Measurements from ENCODE around the gene ST14.

ST14 gene

DNA sequence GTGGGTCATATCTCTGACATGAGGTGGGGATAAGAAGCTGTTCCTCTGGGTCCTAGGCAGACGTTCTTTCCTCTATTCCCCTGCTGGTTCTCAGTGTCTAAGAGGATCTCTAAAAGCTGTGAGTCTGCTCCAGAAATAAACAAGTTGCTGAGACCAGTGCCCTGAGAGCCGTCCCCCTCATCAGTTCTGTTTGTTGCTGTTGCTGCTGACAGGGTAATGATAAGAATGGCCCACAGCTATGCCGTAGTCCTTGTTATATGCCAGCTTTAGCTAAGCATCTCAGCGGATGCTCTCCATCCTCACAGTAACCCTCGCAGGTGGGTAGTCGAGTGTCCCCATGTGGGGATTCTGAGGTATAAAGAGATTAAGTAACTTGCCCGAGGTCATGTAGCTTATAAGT is 23.5 kb upstream of the ST14 start:
- no peak for DNase-seq (ENCODE audit: low read depth)

DNA sequence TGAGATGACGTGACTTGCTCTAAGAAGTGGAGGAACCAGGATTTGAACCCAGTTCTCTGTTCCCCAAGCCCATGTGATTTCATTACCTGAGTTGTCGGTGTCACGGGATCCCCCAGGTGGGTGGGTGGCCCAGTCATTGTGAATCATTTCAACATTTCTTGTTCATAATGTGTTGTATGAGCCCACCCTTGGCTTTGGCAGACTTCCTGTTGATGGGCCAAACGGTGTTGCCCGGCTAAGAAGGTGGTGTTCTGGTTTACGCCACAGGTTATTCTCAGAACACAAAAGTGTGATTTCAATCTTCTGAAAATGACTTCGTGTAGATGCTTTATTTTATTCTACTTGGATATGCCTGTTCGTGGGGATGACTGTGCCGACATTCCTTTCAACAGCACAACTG is 21.6 kb upstream of the ST14 start:
- DNase-seq (ENCODE audit: low read depth): no peak

DNA sequence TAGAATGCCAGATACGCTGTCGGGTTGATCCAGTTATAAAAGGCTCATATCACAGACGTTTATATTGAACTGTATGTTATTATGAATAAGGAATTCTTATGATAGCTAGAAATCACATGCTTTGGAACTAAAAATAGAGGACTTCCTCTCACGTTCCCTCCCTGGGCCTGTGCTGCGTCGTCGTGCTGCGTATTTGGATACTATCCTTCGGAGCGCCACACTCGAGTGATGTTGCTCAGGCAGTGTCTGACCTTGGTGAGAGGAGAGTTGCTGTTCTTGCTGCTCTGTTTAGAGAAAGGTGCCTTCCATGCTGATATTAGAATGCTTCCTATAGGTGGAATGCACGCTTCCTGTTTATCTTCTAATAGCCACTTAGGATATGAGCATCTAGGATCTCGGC is 20.2 kb upstream of the ST14 start:
- DNase-seq (ENCODE audit: low read depth): no peak

DNA sequence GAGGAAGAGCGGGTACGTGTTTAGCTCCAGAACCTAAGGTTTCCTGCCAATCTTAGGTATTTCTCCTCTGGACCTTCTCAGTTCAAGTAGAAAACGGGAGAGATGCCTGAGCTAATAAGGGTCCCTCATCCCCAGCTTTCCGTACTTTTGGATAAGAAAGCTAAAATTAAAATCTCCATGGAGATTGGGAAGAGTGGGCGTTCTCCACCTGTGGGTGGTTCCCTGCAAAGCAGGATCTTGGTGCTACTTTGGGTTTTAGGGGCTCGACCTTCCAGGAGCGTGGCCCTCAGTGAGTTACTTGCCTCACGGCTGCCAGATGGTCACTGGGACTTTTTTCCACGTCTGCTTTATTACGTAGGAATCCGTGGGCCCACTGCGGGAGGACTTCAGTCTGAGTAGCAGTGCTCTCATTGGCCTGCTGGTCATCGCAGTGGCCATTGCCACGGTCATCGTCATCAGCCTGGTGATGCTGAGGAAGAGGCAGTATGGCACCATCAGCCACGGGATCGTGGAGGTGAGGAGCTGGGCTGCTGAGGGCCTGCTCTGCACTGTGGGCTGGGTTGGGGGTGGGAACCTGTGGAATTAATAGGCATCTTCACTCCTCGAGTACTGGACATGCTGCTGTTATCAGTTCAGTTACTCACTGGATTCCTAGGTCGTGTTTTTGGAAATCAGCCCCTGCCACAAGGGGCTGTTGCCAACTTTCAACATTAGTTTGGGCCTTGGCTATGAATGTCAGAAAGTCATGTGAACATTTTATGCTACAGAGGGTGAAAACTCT is 17.8 kb upstream of the ST14 start:
- no peak for DNase-seq (ENCODE audit: low read depth)

DNA sequence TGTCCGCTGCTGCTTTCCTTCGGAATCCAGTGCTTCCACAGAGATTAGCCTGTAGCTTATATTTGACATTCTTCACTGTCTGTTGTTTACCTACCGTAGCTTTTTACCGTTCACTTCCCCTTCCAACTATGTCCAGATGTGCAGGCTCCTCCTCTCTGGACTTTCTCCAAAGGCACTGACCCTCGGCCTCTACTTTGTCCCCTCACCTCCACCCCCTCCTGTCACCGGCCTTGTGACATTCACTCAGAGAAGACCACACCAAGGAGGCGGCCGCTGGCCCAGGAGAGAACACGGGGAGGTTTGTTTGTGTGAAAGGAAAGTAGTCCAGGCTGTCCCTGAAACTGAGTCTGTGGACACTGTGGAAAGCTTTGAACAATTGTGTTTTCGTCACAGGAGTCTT is 15.4 kb upstream of the ST14 start:
- DNase-seq (ENCODE audit: low read depth): no peak

DNA sequence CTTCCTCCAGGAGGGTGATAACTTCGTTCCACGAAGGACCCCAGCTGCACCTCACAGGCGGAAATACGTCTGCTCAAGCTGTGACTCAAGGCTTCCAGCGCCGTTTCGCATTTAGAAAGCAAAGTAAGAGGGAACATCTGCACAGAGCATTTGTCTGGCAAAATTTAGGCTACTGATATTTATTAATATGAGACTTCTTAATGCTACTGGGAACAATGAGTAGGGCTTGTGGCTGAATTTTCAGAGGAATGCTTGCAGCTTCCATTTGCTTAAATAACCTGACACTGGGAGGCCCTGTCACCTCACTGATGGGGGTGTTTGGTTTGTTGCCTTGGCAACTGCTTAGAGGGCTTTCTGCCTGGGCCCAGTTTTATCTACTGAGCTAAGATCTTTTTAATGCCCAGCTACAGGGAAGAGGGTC is 14.7 kb upstream of the ST14 start:
- DNase-seq (ENCODE audit: low read depth): no peak

DNA sequence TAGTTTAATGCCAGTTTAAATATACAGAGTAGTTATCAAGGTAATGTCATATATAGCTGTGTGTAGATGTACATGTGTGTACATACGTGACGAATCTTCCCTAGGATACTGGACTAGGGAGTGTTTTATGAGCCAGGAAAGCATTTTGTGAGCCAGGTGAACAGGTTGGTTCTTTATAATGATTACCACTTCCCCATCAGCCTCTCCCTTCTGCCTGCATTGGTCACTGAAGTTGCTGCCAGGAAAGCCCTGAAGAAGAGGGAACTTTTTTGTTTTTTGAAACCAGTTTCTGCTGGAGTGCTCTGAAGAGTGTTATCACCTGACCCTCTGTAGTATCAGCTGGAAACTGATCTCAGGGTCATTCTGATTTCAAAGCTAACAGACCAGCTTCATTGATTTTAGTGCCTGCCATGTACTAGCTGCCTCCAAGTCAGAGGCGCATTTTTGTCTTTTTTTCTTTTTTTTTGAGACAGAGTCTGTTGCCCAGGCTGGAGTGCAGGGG is 14.2 kb upstream of the ST14 start:
- no peak for DNase-seq (ENCODE audit: low read depth)

DNA sequence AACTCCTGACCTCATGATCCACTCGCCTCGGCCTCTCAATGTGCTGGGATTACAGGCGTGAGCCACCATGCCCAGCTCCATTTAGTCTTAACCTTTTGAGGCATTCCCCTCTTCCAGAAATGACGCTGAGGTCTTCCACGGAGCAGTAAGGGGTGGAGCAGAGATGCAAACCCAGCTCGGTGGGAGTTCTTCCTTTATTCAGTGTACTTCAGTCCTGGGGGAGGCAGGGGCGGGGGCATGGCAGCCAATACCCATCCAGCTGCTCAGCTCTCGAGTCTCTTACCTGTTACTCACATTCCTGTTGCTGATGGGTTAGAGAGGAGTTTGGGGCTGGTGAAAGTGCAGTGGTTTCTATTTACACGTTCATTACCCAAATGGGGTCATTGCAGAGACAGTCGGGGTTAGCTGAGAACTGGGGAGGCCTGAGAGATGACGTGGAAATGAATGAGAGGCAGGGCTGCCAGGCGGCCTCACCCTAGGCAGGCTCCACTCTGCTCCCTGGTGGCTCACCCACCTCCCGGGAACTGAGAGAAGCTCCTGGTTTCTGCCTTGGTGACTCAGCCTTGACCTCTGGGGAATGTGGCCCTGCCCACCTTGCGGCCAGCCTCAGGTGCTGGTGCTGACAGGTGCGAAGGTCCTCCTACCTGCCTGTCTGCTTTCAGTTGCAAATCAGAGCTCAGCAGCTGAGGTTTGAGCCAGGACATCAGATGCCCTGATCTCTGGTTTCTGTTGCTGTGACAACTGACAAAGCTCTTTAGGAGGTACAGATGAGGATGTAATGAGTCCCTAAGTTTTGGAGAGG is 13.4 kb upstream of the ST14 start:
- no peak for DNase-seq (ENCODE audit: low read depth)

DNA sequence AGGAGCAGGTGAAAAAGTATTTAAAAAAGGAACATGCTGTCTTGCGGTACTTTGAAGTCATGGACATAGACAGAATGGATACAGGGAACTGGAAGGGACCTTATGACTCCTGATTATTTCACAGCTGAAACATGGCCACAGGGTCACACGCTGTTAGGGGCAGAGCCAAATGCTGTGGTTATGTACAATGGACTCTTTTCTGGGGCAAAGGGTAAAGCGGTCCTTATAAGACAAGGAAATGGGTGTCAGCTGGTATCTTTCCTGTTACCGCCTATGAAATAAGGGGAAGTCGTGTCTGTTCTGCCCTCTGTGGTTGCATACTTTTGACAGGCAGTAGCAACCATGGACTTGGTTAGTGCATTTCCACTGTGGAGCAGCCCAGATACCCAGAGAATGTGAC is 12.8 kb upstream of the ST14 start:
- DNase-seq (ENCODE audit: low read depth): no peak

DNA sequence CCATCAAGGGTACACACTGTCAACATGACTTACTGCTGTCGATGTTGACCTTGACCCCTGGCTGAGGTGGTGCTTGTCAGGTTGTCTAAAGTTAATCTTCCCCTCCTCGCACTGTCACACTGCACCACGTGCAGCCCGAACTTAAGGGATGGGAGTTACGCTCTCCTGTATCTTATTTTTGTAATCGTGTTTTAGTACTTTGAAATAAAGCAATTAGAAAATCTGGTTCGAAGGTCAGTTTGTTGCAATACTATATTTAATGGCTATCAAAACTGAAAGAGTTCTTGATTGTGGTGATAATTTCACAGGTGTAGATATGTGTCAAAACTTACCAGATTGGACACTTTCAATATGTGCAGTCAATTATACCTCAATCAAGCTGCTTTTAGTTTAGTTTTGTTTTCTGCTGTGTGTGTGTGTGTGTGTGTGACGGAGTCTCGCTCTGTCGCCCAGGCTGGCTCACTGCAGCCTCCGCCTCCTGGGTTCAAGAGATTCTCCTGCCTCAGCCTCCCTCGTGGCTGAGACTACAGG is 10.7 kb upstream of the ST14 start:
- no peak for DNase-seq (ENCODE audit: low read depth)

DNA sequence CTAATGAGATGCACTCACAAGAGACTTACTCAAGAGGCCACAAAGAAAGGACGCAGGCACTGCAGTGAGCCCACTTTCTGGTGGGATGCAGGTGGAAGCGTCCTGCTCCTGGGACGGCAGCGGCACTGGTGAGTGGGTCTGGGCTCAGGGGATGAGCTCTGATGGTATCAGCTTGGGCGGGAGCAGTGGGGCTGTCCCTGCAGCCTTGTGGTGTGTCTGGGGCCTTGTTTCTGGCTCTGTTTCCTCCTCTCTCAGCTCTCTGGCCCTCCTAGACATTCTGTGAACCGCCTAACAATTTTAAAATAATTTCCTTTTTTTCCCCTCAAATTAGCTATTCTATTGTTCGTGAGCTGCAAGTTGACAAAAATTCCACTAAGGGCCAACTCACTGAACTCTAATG is 8.8 kb upstream of the ST14 start:
- no peak for DNase-seq (ENCODE audit: low read depth)

DNA sequence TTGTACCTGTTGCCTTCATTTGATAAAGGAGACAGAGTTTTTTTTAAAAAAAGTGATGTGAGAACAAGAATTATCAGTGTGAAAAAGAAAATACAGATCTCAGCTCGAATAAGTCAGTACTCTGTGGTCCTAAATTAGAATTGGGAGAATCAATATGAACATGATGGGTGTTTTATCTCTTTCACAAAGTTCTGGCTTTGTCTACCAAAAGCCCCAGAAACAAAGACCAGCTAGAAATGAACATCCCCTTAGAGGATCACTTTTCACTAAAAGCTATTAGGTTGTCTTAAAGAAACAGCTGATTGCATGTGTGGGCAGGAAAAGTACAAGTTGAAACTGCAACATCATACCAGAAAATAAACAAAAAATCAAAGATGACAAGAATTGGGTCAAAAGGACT is 8.4 kb upstream of the ST14 start:
- no peak for DNase-seq (ENCODE audit: low read depth)

DNA sequence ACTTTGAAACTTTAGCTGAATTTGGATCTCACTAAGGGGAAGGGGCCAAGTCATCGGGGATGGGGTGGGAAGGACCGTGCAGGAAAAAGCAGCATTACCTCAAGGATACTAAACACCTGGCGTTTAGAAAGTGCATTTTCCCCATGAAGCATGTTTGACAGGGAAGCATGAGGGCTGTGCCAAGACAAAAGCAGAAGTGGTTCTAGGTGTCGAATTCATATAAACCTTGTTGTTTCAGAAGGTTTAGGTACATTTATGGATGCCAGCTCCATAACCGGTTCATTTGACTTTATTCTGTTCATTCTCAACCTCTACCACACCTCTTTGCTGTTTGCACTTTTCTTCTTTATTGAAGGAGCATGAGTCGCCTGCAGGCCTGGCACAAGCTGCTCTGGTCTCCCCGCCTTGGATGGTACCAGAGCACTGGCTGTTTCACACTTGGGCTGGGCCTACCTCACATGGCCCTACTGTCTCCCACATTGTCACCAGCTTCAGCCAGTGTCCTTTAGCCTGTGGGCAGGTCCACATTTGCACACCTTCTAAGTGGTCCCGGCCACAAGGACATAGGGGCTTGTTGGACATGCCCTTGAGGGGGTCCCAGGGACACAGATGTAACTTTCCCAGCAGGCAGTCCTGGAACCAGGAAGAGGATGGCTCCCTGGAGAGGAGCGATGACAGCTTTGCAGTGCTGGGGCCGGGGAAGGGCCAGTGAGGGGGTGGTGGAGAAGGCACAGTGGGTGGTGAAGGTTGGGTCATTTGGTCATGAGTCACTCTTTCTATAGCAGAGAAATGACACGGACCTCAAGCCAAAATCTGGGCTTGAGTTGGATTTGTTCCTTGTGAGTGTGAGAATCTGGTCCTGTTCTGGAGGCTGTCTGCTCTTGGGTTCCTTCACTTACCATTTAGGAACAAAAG is 3.2 kb upstream of the ST14 start:
- DNase-seq (ENCODE audit: low read depth): no peak

DNA sequence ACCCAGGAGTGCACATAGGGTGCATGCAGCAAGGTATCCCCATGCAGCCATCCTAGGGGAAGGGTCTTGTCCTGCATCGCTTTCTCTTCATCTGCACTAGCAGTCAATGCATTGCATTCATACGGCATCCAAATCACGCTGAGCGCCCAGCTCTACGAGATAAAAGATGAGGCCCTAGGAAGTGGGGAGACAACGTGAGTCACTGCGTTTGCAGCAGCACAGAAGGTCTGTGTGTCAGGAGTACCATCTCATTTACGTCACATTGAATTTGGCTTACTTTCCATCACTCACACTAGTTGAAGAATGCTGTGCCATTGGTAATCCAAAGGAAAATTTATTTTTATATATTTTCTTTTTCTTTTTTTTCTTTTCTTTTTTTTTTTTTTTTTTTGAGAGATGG is 2.5 kb upstream of the ST14 start:
- DNase-seq (ENCODE audit: low read depth): no peak

DNA sequence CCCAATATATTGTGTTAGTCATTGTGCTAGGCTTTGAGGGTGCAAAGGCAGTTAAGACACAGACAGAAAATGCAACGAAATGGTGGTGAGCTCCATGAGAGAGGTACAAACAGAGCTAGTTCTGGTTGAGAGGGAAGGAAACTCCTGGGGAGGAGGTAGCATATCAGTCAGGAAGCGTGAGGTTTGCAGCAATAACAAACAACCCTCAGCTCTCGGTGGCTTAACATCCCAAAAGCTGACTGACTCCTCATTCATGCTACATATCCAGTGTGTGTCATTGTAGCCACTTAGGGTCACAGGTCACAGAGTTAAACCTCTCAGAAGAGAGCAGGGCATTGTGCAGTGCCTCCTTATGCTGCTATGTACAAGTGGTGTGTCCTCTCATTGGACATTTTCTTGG is 1.7 kb upstream of the ST14 start:
- no peak for DNase-seq (ENCODE audit: low read depth)

DNA sequence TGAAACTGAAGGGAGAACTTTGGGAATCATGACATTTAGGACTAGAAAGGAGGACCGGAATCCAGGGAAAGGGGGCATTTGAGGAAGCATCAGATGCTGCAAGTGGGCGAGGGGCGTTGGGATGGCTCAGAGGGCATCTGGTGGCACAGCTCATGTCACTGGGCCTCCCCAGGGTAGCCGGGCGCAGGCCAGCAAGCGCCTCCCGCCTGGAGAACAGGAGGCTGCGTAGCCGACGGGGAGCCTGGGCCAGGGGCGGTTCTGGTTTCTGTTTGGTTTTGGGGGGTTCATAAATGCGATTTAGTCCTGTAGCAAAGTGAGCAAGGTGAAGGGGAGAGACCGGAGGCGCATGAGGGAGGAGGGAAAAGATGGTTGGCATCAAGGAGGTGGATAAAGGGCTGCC is 443 bp upstream of the ST14 start:
- DNase-seq (ENCODE audit: low read depth): no peak

DNA sequence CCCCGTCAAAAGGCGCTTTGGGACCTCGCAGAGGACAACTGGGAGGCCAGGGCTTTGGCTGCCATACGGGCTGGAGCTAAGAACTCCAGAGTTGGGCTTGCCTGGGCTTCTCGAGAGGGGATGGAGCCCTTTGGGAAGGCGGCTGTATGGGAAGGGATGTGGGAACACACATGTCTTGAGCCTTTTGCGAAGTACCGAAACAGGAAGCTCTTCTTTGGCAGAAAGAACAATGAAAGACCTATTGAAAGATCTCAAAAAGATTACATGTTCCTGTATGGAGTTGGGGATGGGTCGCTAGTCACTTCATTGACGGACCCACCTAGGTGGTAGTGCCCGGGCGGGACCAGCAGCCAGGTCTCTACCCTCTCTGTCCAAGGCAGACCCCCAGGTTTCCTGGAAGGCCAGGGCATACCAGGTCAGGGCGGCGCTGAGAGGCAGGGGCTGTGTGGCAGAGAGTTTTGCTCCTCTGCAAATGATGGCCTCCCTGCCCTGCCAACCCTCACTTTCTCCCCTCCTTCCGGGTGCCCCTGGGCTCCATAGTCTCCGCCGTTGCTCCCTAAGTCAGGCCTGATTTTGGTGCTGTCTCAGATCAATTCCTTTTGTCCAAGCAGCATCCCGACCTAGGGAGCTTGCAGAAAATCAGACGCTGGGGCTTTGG is 1.0 kb downstream of the ST14 start:
- no peak for DNase-seq (ENCODE audit: low read depth)

DNA sequence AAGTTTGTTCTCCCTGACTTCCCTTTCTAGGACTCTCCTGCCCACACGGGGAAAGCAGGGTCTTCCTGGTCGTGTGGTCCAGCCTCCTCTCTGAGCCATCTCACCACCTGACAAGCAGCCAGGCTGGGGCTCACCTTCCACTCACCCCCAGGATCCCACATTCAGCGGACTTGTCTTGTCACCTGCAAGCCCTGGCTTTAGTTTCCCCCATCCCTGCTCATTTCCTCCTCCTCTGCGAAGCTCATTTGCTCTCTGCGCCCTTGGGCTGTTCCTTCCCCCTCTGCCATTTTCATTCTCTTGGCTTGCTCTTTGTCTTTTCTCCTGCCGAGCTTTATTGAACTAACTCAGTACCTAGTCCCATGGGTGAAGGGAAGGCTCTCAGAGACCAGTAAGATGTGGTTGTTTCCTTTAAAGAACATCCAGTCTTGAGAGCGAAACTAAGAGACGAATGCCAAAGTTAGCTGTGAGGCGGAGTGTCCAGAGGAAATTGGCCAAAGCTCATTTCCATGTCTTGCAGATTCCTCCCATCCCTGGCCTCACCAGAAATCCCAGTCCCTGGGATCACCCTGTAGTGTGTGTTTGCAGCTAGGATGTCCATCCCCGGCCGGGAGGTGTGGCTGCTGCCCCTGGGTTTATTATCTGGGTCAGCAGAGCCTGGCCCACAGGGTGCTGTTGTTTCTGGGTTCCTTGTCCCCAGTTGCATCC is 2.0 kb downstream of the ST14 start:
- DNase-seq (ENCODE audit: low read depth): no peak

DNA sequence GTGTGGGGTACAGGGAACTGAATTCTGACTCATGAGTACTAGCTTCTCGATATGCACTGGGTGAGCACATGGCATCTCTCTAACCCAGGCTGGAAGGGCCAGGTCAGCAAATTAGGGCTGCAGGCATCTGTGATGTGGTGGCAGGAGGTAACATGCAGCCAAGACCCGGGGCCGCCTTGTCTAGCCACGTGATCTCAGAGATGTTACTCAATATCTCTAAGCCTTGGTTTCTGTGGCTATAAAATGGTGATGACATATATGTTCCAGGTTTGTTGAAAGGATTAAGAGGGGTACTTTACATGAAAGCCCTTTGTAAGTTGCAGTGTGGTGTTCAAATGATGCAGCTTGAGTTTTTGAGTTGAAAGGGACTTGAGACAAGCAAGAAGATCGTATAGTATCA is 3.2 kb downstream of the ST14 start:
- DNase-seq (ENCODE audit: low read depth): no peak

DNA sequence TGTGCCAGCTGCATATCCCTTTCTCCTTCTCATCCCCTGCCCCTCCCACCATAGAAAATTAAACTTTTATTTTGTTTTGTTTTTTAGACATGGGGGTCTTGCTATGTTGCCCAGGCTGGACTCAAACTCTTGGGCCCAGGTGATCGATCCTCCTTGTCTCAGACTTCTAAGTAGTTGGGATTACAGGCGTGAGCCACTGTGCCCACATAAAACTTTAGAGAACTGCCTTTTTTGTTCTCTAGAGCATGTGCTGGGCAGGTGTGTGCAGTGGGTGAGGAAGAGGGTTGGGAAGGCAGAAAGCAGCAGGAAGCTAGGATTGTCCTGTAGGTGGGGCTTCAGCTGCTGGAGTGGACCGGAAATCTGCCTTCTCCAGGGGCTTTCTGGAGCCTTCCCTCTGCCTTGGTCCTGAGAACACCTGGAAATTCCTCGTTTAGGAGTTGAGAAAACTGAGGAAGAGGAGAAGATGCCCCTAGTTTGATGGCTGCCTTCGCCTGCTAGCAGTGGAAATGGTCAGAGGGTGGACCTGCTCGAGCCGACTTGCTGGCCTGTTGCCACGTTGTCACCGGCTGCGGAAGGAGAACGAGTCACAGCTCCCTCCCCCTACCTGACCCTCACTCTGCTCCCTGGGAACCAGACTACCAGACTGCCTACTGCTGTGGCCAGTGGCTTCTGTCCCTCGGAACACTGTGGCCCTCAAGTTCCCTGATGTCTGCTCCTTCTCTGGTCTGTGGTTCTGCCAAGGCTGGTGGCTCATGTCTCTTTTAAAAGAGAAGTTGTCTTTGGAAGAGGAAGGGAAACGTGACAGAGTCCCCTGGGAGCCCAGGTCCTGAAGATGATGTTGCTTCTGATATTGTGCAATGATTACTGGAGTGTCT is 4.0 kb downstream of the ST14 start:
- no peak for DNase-seq (ENCODE audit: low read depth)
